Stomach (tissue), 4 donors: ENCODE data around the gene LRMDA.

Source experiments
- EP300 ChIP-seq: sonication (generic); formaldehyde crosslinking; IDR thresholded peaks from one replicate; pipeline ENCODE4 v1.6.1; 2017; ENCODE audit warnings: antibody characterized with exemption
- POLR2A ChIP-seq, 4 donors: fragments of 450-650 bp; IDR thresholded peaks; one replicate each; pipeline ENCODE4 v1.6.1; 2016; ENCODE audit warnings: antibody characterized with exemption in 4 of 4, control low read depth in 2 of 4, mild to moderate bottlenecking in 1 of 4, moderate library complexity in 1 of 4
- POLR2AphosphoS5 ChIP-seq, 3 donors: sonication (generic); formaldehyde crosslinking; IDR thresholded peaks; one replicate each; pipeline ENCODE4 v1.6.1; 2016; ENCODE audit warnings: antibody characterized with exemption in 3 of 3
- TF ChIP-seq, protein P1 (sequence below), 7 experiments: fragments of 450-650 bp in 4 of 7; fragments of 200-600 bp in 3 of 7; sonication (generic) in 3 of 7; IDR thresholded peaks; one replicate each; pipeline ENCODE4 v1.5.1; 2016 to 2019; ENCODE audit warnings: antibody characterized with exemption in 7 of 7, control low read depth in 2 of 7, mild to moderate bottlenecking in 1 of 7

DNA sequence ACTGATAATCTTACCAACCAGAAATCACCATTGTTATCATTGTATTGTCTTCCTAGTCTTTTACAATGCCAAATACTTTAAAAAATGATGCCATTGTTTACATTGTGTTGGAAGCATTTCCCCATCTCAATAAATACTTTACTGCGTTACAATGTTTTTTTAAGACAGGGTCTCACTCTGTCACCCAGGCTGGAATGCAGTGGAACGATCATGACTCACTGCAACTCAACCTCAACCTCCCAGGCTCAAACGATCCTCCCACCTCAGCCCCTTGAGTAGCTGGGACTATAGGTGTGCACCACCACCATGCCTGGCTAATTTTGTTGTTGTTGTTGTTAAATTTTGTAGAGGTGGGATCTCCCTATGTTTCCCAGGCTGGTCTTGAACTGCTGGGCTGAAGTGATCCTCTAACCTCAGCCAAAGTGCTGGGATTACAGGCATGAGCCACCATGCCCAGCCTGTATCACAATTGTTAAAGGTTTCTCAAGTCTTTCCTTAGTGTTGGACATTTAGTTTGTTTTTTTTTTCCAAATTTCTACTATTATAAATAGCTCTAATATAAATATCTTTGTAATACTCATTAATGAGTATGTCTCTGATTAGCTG, 13.5 kb downstream of the LRMDA start:
- no peak for TF ChIP-seq POLR2AphosphoS5 (IDR thresholded peaks at IDR 0.05)
- TF ChIP-seq, protein P1, sequence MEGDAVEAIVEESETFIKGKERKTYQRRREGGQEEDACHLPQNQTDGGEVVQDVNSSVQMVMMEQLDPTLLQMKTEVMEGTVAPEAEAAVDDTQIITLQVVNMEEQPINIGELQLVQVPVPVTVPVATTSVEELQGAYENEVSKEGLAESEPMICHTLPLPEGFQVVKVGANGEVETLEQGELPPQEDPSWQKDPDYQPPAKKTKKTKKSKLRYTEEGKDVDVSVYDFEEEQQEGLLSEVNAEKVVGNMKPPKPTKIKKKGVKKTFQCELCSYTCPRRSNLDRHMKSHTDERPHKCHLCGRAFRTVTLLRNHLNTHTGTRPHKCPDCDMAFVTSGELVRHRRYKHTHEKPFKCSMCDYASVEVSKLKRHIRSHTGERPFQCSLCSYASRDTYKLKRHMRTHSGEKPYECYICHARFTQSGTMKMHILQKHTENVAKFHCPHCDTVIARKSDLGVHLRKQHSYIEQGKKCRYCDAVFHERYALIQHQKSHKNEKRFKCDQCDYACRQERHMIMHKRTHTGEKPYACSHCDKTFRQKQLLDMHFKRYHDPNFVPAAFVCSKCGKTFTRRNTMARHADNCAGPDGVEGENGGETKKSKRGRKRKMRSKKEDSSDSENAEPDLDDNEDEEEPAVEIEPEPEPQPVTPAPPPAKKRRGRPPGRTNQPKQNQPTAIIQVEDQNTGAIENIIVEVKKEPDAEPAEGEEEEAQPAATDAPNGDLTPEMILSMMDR (IDR thresholded peaks at IDR 0.05): no peak
- TF ChIP-seq POLR2A (IDR thresholded peaks at IDR 0.05): no peak
- TF ChIP-seq EP300: no peak
